GM19452 (cell line): ENCODE results near the gene RALGPS1.

Experiments used
- ATAC-seq: cut with Tn5 transposase; IDR thresholded peaks from one replicate; pipeline ENCODE4 v1.9.1; 2021; ENCODE audit not compliant: unreplicated experiment

Gene RALGPS1

GRCh38 chr9:127199001-127199791, 284.6 kb downstream of the RALGPS1 start:
- ATAC-seq, result no peak

GRCh38 chr9:127200106-127200862, 285.7 kb downstream of the RALGPS1 start:
- ATAC-seq, result no peak

GRCh38 chr9:127201071-127201541, 286.5 kb downstream of the RALGPS1 start:
- ATAC-seq, result no peak

- no peak for ATAC-seq
These were observed 287.1 kb downstream of the RALGPS1 start for GRCh38 chr9:127201731-127202130.

GRCh38 chr9:127202461-127203169, 288.0 kb downstream of the RALGPS1 start:
- ATAC-seq, result no peak

GRCh38 chr9:127203681-127204327, 289.2 kb downstream of the RALGPS1 start:
- ATAC-seq, result no peak

- no peak for ATAC-seq
These were observed 290.3 kb downstream of the RALGPS1 start for GRCh38 chr9:127204771-127205470.

- ATAC-seq, result no peak
These were observed 291.4 kb downstream of the RALGPS1 start for GRCh38 chr9:127205952-127206351.

- ATAC-seq, result no peak
These were observed 292.1 kb downstream of the RALGPS1 start for GRCh38 chr9:127206666-127207065.

GRCh38 chr9:127207734-127208410, 293.3 kb downstream of the RALGPS1 start:
- ATAC-seq, result no peak

GRCh38 chr9:127208416-127208815, 293.8 kb downstream of the RALGPS1 start:
- ATAC-seq, result no peak

- ATAC-seq, result no peak
These were observed 294.6 kb downstream of the RALGPS1 start for GRCh38 chr9:127209220-127209619.

- no peak for ATAC-seq
These were observed 295.5 kb downstream of the RALGPS1 start for GRCh38 chr9:127209948-127210640.

GRCh38 chr9:127210851-127211730, 296.5 kb downstream of the RALGPS1 start:
- ATAC-seq, result no peak

GRCh38 chr9:127211983-127212382, 297.4 kb downstream of the RALGPS1 start:
- ATAC-seq, result no peak

- no peak for ATAC-seq
These were observed 297.9 kb downstream of the RALGPS1 start for GRCh38 chr9:127212453-127212852.

- no peak for ATAC-seq
These were observed 299.3 kb downstream of the RALGPS1 start for GRCh38 chr9:127213859-127214258.
